MM.1S (cell line): ENCODE results near the gene L1TD1.

ENCODE experiments used
- DNase-seq: peaks from one replicate; pipeline ENCODE4 v3.0.0-alpha.2; 2015
- H2AFZ ChIP-seq: fragments of 300-600 bp; sonication (generic); 2 replicates; pipeline ENCODE4 v1.6.0; 2016; ENCODE audit warnings: antibody characterized with exemption, low read length
- H3F3A ChIP-seq: fragments of 300-600 bp; sonication (generic); 2 replicates; pipeline ENCODE4 v1.6.1; 2016; ENCODE audit warnings: mild to moderate bottlenecking, antibody characterized with exemption, low read length, moderate library complexity, mixed read lengths; ENCODE audit not compliant: insufficient read depth
- H3K27ac ChIP-seq: fragments of 300-600 bp; sonication (generic); 2 replicates; pipeline ENCODE4 v1.5.1; 2016; ENCODE audit warnings: mild to moderate bottlenecking, low read length
- H3K27me3 ChIP-seq: fragments of 300-600 bp; sonication (generic); replicated peaks from 2 replicates; pipeline ENCODE4 v1.6.0; 2016; ENCODE audit warnings: low read length; ENCODE audit not compliant: insufficient read depth
- H3K36me3 ChIP-seq: fragments of 300-600 bp; sonication (generic); replicated peaks from 2 replicates; pipeline ENCODE4 v1.6.1; 2016; ENCODE audit warnings: mild to moderate bottlenecking, low read length, mixed read lengths; ENCODE audit not compliant: insufficient read depth
- H3K4me1 ChIP-seq: fragments of 300-600 bp; sonication (generic); 2 replicates; pipeline ENCODE4 v1.6.1; 2016; ENCODE audit warnings: low read length, mixed read lengths
- H3K4me2 ChIP-seq: fragments of 300-600 bp; sonication (generic); 2 replicates; pipeline ENCODE4 v1.6.0; 2016; ENCODE audit warnings: low read depth, low read length
- H3K4me3 ChIP-seq: fragments of 300-600 bp; sonication (generic); 2 replicates; pipeline ENCODE4 v1.5.1; 2016; ENCODE audit warnings: low read length, mixed read lengths
- H3K79me2 ChIP-seq: fragments of 300-600 bp; sonication (generic); 2 replicates; pipeline ENCODE4 v1.6.1; 2016; ENCODE audit warnings: mixed run types, low read length, mixed read lengths
- H3K9ac ChIP-seq: fragments of 300-600 bp; sonication (generic); 2 replicates; pipeline ENCODE4 v1.6.1; 2016; ENCODE audit warnings: low read length, mixed read lengths
- H3K9me2 ChIP-seq: fragments of 300-600 bp; sonication (generic); replicated peaks from 2 replicates; pipeline ENCODE4 v1.6.1; 2016; ENCODE audit warnings: mild to moderate bottlenecking, low read length, mixed read lengths; ENCODE audit not compliant: insufficient read depth
- H3K9me3 ChIP-seq: fragments of 300-600 bp; sonication (generic); replicated peaks from 2 replicates; pipeline ENCODE4 v1.6.1; 2016; ENCODE audit warnings: mild to moderate bottlenecking, low read length, mixed read lengths; ENCODE audit not compliant: insufficient read depth
- H4K20me1 ChIP-seq: fragments of 300-600 bp; sonication (generic); 2 replicates; pipeline ENCODE4 v1.6.1; 2016; ENCODE audit warnings: mild to moderate bottlenecking, low read length, moderate library complexity, mixed read lengths; ENCODE audit not compliant: insufficient read depth
- EZH2 ChIP-seq: fragments of 300-600 bp; sonication (generic); optimal IDR thresholded peaks from 2 replicates; pipeline ENCODE3; 2017; ENCODE audit warnings: low read depth, mild to moderate bottlenecking, antibody characterized with exemption, low read length, mixed read lengths
- EZH2phosphoT487 ChIP-seq: fragments of 300-600 bp; sonication (generic); IDR thresholded peaks from 2 replicates; pipeline ENCODE4 v1.6.1; 2018; ENCODE audit warnings: antibody characterized with exemption, low read length
- TF ChIP-seq, protein P1 (sequence below): fragments of 300-600 bp; sonication (generic); IDR thresholded peaks from 2 replicates; pipeline ENCODE4 v1.5.1; 2016; ENCODE audit warnings: antibody characterized with exemption, low read length, mixed read lengths

Gene L1TD1

DNA sequence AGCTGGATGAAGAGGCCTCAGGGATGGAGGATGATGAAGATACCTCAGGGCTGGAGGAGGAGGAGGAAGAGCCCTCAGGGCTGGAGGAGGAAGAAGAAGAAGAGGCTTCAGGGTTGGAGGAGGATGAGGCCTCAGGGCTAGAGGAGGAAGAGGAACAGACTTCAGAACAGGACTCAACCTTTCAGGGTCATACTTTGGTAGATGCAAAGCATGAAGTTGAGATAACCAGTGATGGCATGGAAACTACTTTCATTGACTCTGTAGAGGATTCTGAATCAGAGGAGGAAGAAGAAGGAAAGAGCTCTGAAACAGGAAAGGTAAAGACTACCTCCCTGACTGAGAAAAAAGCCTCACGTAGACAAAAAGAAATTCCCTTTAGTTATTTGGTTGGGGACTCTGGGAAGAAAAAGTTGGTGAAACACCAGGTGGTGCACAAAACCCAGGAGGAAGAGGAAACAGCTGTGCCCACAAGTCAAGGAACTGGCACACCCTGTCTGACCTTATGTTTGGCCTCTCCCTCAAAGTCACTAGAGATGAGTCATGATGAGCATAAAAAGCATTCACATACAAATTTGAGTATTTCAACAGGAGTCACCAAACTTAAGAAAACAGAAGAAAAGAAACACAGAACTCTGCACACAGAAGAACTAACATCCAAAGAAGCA lies 15.4 kb downstream of the L1TD1 start:
- Histone ChIP-seq H2AFZ (no peak overlapping the region), H3K27ac (no peak overlapping the region), H3K4me2 (no peak overlapping the region), H3K9ac (no peak overlapping the region), H3K36me3 (no peaks in the 10 kb centered on the region), H3K9me3 (no peaks in the 10 kb centered on the region), H3F3A (no peaks in the 10 kb centered on the region), H3K4me3 (no peak overlapping the region), H3K4me1 (no peaks in the 10 kb centered on the region), H3K27me3 (no peaks in the 10 kb centered on the region), H3K9me2 (no peaks in the 10 kb centered on the region), H3K79me2 (no peaks in the 10 kb centered on the region), H4K20me1 (no peaks in the 10 kb centered on the region)
- TF ChIP-seq EZH2phosphoT487 (no peak), EZH2 (no peak)
- TF ChIP-seq, protein P1, sequence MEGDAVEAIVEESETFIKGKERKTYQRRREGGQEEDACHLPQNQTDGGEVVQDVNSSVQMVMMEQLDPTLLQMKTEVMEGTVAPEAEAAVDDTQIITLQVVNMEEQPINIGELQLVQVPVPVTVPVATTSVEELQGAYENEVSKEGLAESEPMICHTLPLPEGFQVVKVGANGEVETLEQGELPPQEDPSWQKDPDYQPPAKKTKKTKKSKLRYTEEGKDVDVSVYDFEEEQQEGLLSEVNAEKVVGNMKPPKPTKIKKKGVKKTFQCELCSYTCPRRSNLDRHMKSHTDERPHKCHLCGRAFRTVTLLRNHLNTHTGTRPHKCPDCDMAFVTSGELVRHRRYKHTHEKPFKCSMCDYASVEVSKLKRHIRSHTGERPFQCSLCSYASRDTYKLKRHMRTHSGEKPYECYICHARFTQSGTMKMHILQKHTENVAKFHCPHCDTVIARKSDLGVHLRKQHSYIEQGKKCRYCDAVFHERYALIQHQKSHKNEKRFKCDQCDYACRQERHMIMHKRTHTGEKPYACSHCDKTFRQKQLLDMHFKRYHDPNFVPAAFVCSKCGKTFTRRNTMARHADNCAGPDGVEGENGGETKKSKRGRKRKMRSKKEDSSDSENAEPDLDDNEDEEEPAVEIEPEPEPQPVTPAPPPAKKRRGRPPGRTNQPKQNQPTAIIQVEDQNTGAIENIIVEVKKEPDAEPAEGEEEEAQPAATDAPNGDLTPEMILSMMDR: no peak
- DNase-seq: no peak

DNA sequence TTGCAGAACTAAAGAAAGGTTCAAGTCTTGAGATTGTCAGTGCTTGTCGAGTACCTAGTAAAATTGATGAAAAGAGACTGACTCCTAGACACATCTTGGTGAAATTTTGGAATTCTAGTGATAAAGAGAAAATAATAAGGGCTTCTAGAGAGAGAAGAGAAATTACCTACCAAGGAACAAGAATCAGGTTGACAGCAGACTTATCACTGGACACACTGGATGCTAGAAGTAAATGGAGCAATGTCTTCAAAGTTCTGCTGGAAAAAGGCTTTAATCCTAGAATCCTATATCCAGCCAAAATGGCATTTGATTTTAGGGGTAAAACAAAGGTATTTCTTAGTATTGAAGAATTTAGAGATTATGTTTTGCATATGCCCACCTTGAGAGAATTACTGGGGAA lies 16.3 kb downstream of the L1TD1 start:
- Histone ChIP-seq H3K4me2 (no peak overlapping the region), H3K4me3 (no peak overlapping the region), H3K9me2 (no peaks in the 10 kb centered on the region), H2AFZ (no peak overlapping the region), H3K4me1 (no peaks in the 10 kb centered on the region), H3K9me3 (no peaks in the 10 kb centered on the region), H3F3A (no peaks in the 10 kb centered on the region), H3K79me2 (no peaks in the 10 kb centered on the region), H3K27ac (no peak overlapping the region), H3K27me3 (no peaks in the 10 kb centered on the region), H4K20me1 (no peaks in the 10 kb centered on the region), H3K36me3 (no peaks in the 10 kb centered on the region), H3K9ac (no peak overlapping the region)
- no peak for DNase-seq
- TF ChIP-seq, protein P1: no peak
- TF ChIP-seq EZH2phosphoT487: no peak
- TF ChIP-seq EZH2: no peak

DNA sequence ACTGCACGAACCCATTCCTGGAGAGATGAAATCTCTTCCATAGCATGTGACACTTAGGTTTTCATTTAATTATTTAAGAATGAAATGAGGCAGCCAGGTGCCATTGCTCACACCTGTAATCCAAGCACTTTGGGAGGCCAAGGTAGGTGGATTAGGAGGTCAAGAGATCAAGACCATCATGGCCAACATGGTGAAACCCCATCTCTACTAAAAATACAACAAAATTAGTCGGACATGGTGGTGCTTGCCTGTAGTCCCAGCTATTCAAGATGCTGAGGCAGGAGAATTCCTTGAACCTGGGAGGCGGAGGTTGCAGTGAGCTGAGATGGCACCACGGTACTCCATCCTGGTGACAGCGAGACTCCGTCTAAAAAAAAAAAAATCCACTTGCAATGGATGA lies 17.8 kb downstream of the L1TD1 start:
- Histone ChIP-seq H4K20me1 (no peaks in the 10 kb centered on the region), H3K27me3 (no peaks in the 10 kb centered on the region), H3K9me3 (no peaks in the 10 kb centered on the region), H3K27ac (no peak overlapping the region), H3K9me2 (no peaks in the 10 kb centered on the region), H3K9ac (no peak overlapping the region), H3K4me2 (no peak overlapping the region), H3K36me3 (no peaks in the 10 kb centered on the region), H2AFZ (no peak overlapping the region), H3K4me1 (no peaks in the 10 kb centered on the region), H3K79me2 (no peaks in the 10 kb centered on the region), H3F3A (no peaks in the 10 kb centered on the region), H3K4me3 (no peak overlapping the region)
- TF ChIP-seq EZH2phosphoT487: no peak
- no peak for DNase-seq

DNA sequence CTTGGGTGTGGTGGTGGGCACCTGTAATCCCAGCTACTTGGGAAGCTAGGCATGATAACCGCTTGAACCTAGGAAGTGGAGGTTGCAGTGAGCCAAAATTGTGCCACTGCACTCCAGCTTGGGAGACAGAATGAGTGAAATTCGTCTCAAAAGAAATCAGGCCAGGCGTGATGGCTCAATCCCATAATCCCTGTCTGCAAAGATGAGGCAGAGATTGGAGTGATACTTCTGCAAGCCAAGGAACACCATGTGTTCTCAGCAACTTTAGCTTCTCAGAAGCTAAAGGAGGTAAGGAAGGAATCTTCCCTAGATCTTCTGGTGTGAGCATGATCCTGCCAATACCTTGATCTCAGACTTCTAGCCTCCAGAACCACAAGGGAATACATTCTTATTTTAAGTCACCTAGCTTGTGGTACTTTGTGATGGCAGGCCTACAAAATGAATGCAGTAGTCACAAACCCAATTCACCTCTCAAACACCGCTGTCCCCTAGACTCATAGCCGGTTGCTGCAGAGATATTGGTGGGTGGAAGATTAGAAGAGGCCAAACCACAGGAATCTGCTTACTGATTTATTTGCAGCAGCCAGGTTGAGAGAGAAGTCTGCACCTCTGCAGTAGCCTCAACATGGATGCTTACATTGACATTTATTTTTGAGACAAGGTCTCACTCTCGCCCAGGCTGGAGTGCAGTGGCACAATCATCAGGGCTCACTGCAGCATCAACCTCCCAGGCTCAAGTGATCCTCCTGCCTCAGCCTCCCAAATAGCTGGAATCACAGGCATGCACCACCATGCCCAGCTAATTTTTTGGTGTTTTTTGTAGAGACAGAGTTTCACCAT lies 18.6 kb downstream of the L1TD1 start:
- H3K27me3 ChIP-seq: no peaks in the 10 kb centered on the region
- DNase-seq: no peak
- no peak overlapping the region for H3K4me3 ChIP-seq
- no peak overlapping the region for H3K4me2 ChIP-seq
- TF ChIP-seq EZH2phosphoT487 (no peak), EZH2 (no peak)
- TF ChIP-seq, protein P1: no peak
- no peaks in the 10 kb centered on the region for H3K79me2 ChIP-seq
- no peaks in the 10 kb centered on the region for H3K36me3 ChIP-seq
- H3K9ac ChIP-seq: no peak overlapping the region
- H3F3A ChIP-seq: no peaks in the 10 kb centered on the region
- H3K9me3 ChIP-seq: no peaks in the 10 kb centered on the region
- H3K9me2 ChIP-seq: no peaks in the 10 kb centered on the region
- no peak overlapping the region for H3K27ac ChIP-seq
- H2AFZ ChIP-seq: no peak overlapping the region
- H3K4me1 ChIP-seq: no peaks in the 10 kb centered on the region
- H4K20me1 ChIP-seq: no peaks in the 10 kb centered on the region
